D721Med (cell line): ENCODE measurements around the gene ABAT.
"Not testable (repeated sequence)": the region's sequence is repeated elsewhere in the genome, so short reads cannot be mapped to it uniquely, and the experiment has no call there.

Source experiments
- DNase-seq: peaks from one replicate; pipeline ENCODE4 v3.0.0; 2011; ENCODE audit warnings: low spot score; ENCODE audit not compliant: insufficient read length
- FAIRE-seq: peaks from 2 replicates; lab custom pipeline; 2011; peaks lifted over from hg19 to GRCh38; lab: Jason Lieb, UNC
- CTCF ChIP-seq: IDR thresholded peaks from 2 replicates; pipeline ENCODE4 v1.5.1; 2012; ENCODE audit warnings: mild to moderate bottlenecking, control low read depth; ENCODE audit not compliant: insufficient read depth; ENCODE audit errors: missing control alignments

ABAT gene

DNA sequence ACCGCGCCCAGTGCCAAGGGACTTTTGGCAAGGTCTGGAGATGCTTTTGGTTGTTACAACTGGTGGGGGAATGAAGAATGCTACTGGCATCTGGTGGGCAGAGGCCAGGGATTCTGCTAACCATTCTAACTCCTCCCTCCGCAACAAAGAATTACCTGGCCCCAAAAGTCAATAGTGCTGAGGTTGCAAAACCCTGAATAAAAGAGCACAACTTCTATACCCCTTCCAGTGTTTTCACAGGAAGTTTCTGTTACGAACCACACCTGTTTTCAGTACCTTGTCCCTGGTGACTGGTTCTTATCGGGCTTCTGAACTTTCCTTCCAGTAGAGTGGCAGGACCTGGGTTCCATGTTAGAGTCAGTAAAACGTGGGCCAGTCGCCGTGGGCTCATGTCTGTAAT lies 17.3 kb downstream of the ABAT start:
- FAIRE-seq (no peak), DNase-seq (no peak)
- TF ChIP-seq CTCF = no peak

DNA sequence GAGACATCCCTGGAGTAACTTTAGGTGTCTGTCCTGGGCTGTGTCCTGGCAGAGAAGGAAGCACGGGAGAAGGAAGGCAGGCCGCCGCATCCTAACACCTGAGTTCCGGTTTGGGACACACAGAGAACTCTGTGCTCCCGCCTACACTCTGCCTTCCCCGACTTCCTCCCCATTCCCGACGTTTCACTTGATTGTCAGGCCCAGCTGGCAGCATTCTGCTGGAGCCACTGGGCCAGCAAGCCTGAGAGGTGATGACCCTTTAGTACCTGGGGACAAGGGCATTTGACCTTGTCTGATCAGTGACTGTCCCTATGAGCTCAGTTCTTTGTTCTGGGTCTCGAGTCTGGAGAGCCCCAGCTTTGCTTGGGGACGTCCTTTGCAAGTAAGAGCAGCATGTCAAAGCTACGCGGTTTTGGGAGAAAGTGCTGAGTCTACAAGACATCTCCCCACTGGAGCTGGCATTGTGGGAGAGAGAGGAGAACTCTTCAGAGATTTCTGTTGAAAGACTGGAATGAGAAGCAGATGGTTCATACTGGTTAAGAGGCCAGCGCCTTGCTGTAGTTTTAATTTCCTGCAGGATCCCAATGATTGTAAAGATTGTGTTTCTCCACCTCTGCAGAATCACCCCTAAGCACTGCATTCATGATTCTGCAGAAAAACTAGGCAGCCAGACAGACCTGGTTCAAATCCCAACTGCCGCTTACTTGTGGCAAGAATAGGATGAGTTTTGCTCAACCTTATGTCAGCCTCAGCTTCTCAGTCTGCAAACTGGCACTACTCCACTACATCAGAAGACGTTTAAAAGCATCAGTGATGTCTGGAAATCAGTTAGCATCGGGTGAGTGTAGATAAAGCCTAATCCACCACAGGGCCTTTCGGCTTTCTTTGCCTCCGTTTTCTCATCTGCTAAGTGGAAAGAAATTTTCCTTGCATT lies 20.6 kb downstream of the ABAT start:
- no peak for DNase-seq
- FAIRE-seq = no peak
- no peak for TF ChIP-seq CTCF

GRCh38 chr16:8696880-8697279 lies 22.5 kb downstream of the ABAT start:
- no peak for TF ChIP-seq CTCF
- FAIRE-seq = no peak

DNA sequence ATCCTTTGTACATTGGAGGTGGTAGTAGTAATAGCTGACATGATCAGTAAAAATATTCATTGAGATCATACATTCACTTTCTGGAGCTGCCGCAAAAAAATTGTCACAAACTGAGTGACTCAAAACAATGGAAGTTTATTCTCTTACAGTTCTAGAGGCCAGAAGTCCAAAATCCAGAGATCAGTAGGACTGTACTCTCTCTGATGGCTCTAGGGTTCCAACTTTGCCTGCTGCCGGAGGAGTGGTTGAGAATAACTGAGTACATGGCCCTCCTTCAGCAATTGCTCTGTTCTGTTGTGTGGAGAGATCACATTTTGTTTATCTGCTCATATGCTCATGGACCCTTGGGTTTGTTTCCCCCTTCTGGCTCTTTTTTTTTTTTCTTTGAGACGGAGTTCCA lies 23.5 kb downstream of the ABAT start:
- DNase-seq (no peak), FAIRE-seq (no peak)
- TF ChIP-seq CTCF = no peak

More at GRCh38 chr16:8696880-8697279, 22.5 kb downstream of the ABAT start:
- no peak for DNase-seq

DNA sequence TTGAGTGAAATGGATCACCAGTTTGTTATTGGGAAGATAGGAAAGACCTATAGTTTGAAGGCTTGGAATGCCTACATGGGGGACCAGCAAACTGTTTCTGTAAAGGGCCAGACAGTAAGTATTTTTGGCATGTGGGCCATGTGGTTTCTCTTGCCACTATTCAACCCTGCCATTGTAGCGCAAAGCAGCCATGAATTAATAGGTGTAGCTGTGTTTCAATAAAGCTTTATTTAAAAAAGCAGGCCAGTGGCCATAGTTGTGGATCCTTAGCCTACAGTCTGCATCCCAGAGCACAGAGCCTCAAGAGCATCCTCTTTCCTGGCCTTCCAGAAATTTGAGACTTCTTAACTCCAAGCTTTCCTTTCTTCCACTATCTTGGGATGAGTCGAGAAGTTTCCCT lies 29.3 kb downstream of the ABAT start:
- DNase-seq (no peak), FAIRE-seq (no peak)
- TF ChIP-seq CTCF = no peak

- DNase-seq (no peak), FAIRE-seq (no peak)
- TF ChIP-seq CTCF = no peak
These were observed 29.7 kb downstream of the ABAT start for GRCh38 chr16:8704098-8704497.

GRCh38 chr16:8705100-8705822 lies 30.8 kb downstream of the ABAT start:
- DNase-seq, FAIRE-seq: not testable (repeated sequence)
